ENCODE measurements around the gene CHAD.

- TF ChIP-seq EZH2 (IDR thresholded peaks at IDR 0.05; ENCODE audit: borderline replicate concordance, insufficient read depth, low read depth, low read length, poor library complexity, severe bottlenecking) (no peak), CTCF (IDR thresholded peaks at IDR 0.05) (no peak)
These were observed 48.1 kb downstream of the CHAD start for GRCh38 chr17:50420419-50421112.
